Transverse colon (tissue), 4 donors: ENCODE results near the gene SPEN.

Source experiments
- EP300 ChIP-seq: sonication (generic); formaldehyde crosslinking; IDR thresholded peaks from one replicate; pipeline ENCODE4 v1.6.1; 2017; ENCODE audit warnings: antibody characterized with exemption, low read depth
- POLR2A ChIP-seq: fragments of 450-650 bp; IDR thresholded peaks from one replicate; pipeline ENCODE4 v1.6.1; 2016; ENCODE audit warnings: antibody characterized with exemption, mild to moderate bottlenecking, moderate library complexity
- POLR2AphosphoS5 ChIP-seq, 3 donors: sonication (generic); formaldehyde crosslinking; IDR thresholded peaks; one replicate each; pipeline ENCODE4 v1.6.1; 2016; ENCODE audit warnings: antibody characterized with exemption in 3 of 3
- TF ChIP-seq, protein P1 (sequence below), 5 experiments: fragments of 200-600 bp in 3 of 5; fragments of 450-650 bp in 2 of 5; sonication (generic) in 3 of 5; IDR thresholded peaks; 1 replicate in 2 of 5; 2 replicates in 3 of 5; pipeline ENCODE4 v1.5.1; 2016 to 2017; ENCODE audit warnings: antibody characterized with exemption in 5 of 5, inconsistent platforms in 3 of 5, mild to moderate bottlenecking in 2 of 5, moderate library complexity in 1 of 5

DNA sequence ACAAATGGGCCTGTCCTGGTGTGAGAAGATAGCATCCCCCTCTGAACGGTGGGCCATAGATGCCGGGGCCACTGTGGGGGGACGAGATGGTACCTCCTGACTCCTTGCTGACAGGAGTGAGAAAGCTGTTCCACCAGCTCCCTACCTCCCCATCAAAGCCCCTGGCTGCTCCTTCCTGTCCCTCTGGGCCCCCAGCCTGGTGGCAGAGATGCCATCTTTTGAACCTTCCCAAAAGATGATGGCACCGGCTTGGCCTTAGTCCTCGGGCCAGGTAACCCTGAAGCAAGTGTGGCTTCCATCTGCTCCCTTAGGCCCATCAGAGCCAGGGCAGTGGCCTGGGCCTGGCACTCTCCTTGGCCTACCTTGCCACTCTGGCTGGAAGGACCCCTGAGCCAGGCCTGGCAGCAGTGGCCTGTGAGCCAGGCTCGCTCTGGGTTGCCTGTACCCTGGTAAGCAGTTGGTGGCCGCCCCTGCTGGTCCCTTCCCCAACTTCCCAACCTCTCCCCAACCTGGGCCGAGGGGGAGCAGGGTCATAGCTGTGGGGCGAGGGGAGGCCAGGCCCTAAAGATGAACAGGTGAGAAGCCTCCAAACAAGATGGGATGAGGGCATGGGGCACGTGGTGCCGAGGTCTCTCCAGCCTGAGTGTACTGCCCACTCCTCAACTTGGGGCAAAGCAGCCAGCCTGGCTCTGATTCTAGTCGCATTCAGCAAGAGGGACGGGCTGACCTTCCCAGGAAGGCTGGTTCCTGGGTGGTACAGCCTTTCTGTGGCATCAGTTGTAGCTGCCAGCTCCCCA lies 93.7 kb downstream of the SPEN start:
- TF ChIP-seq POLR2A = no peak
- TF ChIP-seq EP300 = no peak
- TF ChIP-seq, protein P1, sequence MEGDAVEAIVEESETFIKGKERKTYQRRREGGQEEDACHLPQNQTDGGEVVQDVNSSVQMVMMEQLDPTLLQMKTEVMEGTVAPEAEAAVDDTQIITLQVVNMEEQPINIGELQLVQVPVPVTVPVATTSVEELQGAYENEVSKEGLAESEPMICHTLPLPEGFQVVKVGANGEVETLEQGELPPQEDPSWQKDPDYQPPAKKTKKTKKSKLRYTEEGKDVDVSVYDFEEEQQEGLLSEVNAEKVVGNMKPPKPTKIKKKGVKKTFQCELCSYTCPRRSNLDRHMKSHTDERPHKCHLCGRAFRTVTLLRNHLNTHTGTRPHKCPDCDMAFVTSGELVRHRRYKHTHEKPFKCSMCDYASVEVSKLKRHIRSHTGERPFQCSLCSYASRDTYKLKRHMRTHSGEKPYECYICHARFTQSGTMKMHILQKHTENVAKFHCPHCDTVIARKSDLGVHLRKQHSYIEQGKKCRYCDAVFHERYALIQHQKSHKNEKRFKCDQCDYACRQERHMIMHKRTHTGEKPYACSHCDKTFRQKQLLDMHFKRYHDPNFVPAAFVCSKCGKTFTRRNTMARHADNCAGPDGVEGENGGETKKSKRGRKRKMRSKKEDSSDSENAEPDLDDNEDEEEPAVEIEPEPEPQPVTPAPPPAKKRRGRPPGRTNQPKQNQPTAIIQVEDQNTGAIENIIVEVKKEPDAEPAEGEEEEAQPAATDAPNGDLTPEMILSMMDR (IDR thresholded peaks at IDR 0.05) = no peak
- no peak for TF ChIP-seq POLR2AphosphoS5 (IDR thresholded peaks at IDR 0.05)
